Stromal cell of bone marrow (primary cell): ENCODE data around the gene REXO1.

Experiments used
- DNase-seq: peaks from one replicate; pipeline ENCODE4 v3.0.0-alpha.2; 2012; ENCODE audit warnings: low read depth

The REXO1 gene

DNA sequence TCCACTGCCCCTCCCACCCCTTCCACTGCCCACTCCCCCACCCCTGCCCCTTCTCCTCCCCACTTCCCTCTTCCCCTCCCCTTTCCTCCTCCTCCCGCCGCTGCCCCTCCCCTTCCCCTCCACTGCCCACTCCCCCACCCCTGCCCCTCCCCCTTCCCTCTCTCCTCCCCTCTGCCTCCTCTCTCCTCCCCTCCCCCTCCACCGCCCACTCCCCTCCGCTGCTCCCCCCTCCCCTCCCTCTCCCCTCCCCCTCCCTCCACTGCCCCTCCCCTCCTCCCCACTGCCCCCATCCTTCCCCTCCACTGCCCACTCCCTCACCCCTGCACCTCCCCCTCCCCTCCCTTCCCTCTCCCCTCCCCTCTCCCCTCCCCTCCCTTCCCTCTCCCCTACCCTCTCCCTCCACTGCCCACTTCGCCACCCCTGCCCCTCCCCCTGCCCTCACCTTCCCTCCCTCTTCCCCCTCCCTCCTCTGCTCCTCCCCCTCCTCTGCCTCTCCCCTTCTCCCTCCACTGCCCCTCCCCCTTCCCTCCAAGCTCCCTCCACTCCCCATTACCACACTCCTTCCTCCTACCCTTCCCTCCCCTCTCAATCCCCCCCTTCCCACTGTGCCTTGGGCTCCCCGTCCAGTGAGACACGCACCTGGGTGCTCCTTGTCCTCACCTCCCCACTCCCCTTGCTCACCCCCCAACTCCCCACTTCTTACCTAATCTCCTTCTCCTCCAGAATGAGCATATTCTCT, 58.1 kb downstream of the REXO1 start:
- no peak for DNase-seq

DNA sequence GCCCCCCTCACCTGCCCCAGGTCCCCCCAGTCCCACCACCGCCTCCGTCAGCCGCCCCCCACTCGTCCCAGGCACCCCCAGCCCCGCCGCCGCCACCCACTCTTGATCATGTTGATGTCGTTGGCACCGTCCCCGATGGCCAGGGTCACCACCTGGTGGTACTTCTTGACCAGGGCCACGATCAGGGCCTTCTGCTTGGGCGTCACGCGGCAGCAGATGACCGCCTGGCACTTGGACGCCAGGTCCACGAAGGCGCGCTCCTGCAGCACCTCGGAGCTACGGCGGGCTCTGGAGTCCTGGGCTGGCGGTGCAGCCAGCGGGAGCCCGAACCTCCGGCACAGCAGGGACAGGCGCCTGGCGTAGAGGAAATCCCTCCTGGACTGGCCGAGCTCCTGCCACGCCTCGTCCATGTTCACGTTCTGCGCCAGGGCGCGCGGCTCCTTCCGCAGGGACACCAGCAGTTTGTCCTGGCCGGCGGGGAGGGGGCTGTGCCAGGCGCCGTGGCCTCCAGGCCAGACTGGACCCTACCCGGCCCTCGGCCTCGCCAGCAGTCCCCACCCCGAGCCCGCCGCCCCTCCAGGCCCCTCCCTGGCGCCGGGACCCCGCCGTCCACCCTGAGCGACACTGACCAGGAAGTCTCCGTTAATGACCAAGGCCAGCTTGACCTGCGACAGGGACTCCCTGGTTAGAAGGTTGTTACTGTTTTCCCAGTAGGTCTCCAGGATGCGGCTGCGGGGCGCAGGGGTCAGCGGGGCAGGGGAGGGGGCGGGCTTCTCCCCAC, 58.8 kb downstream of the REXO1 start:
- DNase-seq: no peak

DNA sequence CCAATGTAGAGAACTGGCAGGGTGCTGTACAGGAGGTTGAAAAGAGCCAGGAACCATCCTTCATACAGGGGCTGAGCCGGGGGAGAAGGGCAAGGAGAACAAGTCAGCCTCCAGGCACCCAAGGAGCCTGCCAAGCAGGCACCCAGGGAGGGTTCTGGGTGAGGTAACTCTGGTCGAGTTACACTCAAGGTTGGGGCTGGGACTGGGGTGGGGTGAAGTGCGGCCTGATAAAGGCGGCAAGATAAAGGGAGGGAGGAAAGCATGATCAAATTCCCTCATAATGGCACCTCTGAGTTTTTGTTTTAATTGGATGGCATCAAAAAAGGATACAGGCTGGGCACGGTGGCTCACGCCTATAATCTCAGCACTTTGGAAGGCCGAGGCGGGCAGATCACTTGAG, 61.2 kb downstream of the REXO1 start:
- DNase-seq: no peak

DNA sequence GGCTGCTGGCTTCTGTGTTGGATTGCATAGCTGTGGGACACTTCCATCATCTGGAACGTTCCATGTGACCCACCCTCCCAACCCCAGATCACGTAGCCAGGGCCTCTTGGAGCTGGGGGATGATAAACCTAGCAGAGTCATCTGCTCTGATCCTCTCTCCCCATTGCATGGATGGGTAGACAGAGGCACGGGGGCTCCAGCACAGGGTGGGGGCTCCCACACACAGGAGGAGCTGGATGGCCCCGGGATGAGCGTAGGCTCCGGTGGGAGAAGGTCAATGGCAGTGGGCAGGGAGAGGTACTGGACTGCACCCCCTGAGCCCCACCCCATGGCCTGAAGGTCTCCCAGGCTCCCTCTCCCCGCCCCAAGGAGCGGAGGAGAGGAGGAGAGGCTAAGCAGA, 61.6 kb downstream of the REXO1 start:
- no peak for DNase-seq

DNA sequence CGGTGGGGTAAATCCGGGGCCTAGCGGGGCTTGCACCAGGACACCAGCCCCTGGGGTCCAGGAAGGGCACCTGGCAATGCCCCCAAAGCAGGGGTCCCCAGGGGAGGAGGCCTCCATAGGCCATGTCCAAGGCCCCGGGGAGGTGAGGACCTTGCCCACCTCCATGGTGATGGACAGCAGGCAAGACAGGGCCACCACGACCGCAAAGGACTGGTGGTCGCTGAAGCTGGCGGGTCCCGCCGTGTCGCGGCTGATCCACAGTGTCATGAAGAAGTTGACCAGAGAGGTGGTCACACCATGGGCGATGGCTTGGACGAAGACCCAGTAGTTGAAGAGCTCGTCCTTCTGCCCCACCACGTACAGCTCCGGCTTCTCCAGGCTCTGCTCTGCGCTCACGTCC, 63.0 kb downstream of the REXO1 start:
- no peak for DNase-seq

DNA sequence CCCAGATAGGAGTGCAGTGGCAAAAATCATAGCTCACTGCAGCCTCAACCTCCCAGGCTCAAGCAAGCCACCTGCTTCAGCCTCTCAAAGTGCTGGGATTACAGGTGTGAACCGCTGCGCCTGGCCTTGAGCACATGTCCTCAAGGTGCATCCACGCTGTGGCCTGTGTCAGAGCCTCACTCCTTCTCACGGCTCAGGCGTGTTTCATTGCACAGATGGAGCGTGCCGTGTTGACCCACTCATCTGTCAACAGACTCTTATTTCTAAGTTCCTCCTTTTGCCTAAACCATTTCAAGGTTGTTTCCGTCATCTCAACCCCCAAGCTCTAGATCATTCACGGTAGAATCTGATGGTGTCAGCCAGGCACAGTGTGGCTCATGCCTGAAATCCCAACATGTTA, 64.4 kb downstream of the REXO1 start:
- no peak for DNase-seq

DNA sequence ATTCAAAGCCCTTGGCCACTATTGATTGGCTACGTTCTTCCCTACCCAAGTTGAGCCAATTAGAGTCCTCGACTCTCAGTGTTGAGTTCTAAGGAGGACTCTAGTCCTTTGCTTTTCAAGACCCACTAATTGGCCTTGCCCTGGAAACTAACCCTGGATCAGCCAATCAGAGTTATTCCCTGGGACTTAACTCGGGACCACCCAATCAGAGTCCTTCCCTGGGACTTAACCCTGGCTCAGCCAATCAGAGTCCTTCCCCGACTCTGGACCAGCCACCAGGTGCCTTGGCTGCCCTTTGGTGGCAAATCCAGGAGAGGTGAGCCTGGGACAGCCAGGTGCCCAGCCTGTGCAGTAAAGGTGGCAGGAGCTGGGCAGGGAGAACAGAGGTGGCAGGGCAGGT, 64.9 kb downstream of the REXO1 start:
- DNase-seq: no peak

DNA sequence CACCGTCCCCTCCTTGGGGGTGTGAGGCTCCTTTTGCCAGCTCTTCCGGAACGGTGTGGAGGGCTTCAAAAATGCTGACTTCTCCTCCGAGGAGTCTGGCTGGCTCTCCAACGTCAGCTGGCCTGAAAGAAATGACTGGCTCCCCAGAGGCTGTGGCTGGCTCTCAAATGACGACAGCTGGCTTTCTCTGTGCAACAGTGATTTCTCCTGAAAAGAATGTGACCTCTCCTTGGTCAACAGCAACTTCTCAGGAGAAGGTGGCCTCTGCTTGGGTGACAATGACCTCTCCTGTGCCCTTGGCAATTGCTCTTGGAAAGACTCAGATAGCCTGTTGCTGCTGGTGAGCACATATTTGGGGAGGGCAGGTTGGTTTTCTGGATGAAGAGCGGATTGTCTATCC, 65.8 kb downstream of the REXO1 start:
- DNase-seq: no peak

DNA sequence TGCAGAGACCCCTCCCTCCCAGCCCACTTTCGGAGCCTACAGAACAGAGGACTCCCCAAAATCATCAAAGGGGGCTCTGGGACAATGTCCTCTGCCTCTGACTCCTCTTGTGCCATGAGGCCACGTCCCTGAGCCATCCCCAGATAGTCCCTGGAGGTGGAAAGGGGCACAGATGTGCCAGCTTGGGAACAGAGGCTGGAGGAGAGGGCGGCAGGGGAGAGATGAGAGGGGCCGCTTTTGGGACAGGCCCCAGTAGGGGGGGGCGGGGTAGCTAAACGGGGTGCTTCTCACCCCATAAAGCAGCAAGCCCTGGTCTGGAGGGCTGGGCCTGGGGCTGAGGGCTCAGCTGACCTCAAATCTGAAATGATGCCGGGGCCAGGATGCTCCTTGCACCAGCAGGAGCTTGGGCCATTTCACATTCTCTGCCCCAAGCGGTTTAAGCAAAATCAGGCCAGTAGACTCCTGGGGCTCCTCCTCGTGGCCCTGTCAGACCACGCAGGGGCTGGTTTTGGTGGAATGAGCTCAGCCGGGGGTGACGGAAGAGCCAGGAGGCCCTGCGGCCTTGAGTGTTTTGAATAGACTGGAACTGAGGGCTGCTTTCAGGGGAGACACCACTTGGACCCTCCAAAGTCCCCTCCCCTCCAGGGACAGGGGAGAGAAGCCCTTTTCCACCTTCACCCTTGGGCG, 67.9 kb downstream of the REXO1 start:
- no peak for DNase-seq

DNA sequence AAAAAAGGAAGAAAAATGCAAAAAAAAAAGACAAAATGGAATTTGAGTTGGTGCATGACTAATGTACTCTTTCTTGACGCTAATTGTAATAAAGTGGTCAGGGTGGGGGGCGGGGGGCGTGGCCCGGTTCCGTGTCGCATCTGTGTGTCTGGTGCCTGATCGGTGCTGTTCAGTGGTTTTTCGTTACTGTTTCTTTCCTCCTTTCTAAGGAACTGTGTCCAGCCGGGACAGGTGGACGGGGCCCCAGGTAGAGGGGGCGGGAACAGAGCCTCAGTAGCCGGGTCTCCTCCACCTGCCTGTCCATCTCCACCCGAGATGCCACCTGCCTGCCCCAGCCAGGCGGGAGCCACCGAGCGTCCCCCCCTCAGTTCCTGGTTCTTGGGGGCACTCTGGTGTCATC, 68.7 kb downstream of the REXO1 start:
- no peak for DNase-seq

DNA sequence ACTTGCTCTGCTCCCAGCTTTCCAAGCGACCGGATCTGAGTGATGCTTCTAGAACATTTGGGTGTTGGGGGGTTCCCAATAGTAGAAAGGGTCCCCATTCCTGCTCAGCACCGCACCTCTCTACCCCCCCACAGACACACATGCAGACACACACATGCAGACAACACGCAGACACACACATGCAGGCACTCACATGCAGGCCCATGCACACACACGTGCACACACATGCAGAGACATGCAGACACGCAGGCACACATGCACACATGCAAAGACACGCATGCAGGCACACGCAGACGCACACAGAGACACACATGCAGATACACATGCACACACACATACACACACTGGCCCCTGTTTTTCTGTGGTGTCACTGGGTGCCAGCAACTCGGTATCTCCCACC, 71.1 kb downstream of the REXO1 start:
- DNase-seq: no peak

DNA sequence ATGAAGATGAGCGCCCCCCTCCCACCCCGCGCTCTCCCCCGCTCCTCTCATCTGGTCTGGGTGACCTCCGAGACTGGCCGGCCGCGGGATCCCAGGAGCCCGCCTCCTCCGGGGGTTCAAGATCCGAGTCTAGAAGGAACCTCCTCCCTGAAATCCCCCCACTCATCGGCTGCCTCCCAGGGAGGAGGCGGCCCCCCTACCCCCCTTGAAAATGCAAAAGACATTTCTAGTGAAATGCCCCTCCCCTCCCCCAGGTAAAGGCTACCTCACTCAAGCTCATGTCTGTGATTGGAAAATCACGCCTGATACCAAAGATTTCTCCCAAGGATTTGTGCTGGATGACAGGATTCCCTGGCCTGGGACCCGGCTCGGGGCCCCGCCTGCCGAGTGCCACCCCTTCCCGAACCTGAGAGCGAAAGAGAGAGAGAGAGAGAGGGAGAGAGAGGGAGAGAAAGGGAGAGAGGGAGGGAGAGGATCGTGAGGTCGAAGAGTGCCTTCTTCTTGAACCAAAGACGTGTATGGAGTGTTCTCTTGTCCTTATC, 71.6 kb downstream of the REXO1 start:
- DNase-seq: no peak

DNA sequence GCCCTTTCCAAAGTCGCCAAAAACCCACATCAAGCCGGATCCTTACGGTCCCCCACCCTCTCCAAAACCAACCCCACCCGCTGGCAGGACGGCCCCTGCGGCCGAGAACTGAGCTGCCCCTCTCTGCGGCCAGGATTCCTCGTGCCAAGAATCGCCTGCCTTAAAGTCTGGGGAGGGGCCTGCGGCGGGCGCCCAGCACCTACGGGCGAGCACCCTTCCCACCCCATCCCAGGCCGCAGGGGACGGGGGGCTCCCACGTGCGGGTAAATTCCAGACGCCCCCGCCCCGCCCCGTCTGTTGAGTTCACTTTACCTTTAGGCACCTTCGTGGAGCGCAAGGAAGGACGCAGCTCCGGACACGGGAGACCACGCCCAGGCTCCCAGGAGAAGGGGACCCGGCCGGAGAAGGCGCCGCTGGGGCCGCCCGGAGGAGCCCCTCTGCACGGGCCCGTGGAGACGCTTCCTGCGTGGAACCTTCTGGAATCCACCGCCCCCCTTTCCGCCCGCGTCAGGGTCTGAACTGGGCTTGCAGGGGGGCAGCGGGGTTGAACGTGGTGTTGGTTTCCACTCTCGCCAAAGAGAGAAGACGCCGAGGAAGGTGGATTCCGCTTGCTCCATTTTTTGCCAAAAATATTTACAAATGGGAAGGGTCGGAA, 72.2 kb downstream of the REXO1 start:
- DNase-seq: no peak

DNA sequence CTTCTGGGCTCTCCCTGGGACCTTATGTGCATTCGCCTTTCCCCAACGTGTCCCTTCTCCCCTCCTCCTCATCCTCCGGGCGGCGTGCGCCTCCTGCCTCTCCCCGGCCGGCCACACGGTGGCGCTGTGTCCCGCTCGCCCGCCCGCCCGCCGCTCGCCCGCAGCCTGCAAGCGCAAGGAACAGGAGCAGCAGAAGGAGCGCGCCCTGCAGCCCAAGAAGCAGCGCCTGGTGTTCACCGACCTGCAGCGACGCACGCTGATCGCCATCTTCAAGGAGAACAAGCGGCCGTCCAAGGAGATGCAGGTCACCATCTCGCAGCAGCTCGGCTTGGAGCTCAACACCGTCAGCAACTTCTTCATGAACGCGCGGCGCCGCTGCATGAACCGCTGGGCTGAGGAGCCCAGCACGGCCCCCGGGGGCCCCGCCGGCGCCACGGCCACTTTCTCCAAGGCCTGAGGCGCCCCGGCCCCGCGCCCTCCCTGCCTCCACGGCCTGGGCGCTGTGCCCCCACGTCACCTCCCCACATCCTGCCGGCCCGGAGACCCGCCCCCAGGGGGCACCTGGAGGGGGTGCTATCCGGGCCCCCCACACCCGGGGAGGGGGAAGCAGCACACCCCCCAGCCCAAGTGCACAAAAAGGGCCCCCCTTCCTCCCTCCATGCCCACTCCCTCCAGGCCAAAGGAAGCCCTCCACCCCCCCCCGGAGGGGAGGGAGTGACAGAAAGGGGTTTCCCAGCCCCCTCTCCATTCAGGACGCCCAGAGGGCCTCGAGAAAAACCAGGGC, 73.1 kb downstream of the REXO1 start:
- DNase-seq: no peak

DNA sequence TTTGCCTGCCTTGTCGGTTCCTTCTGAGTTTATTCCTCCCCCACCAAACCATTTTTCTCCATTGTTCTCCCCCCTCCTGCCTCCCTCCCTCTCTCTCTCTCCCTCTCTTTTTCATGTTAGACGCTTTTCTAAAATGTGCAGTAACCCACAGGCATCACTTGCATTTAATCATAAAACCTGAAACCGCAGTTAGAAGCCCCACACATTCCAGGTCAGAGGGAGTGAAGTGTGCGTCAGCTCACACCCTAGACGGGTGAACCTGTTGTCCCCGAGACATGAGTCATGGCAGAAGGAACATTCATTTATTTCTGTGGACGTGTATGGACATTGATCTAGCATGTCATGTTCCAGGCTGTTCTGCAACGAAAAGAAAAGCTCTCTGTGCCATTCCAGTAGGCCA, 75.1 kb downstream of the REXO1 start:
- DNase-seq: no peak

DNA sequence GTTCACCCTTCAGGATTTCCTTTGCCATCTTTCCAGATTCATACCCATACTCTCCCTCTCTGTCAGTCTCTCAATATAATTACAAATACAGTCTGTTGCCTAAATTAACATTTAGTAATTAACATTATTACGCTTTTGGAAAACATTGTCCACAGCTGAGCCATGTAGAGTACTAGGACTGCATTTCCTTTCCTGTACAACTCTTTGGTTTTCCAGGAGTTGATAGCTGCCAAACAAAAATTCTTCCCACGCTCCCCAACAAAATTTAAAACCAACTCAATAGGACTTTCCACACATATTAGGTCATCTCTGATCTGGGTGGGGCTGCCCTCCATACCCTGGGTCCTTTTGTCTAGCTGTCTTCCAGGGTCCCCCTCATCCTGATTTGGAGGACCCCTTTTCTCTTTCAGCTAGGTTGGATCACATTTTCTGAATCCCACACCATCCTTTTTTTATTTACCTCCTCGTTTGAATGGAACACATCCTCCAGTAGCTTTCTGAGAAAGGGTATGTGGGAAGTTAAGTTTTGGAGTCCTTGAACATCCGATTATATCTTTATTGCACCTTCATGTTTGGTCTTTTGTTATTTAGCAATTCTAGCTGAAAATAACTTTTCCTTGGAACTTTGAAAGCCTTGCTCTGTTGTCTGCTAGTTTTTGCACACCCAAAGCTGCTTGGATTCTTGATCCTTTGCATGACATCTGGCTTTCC, 77.3 kb downstream of the REXO1 start:
- DNase-seq: no peak

DNA sequence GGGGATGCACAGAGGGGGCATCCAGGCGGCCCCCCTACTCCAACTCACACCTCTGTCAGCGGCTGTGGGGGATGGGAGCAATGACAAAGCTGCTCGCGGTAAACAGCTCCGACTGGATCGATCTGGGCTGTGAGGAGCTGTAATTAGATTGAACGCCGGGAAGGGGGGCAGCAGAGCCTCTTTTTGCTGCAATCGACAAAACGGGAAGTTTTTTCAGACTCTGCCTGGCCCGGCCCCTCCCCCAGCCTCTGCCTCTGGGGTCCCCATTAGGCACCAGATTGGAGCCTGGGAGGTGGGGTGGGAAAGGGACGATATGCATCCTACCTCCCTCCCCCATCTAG, 78.7 kb downstream of the REXO1 start:
- no peak for DNase-seq

DNA sequence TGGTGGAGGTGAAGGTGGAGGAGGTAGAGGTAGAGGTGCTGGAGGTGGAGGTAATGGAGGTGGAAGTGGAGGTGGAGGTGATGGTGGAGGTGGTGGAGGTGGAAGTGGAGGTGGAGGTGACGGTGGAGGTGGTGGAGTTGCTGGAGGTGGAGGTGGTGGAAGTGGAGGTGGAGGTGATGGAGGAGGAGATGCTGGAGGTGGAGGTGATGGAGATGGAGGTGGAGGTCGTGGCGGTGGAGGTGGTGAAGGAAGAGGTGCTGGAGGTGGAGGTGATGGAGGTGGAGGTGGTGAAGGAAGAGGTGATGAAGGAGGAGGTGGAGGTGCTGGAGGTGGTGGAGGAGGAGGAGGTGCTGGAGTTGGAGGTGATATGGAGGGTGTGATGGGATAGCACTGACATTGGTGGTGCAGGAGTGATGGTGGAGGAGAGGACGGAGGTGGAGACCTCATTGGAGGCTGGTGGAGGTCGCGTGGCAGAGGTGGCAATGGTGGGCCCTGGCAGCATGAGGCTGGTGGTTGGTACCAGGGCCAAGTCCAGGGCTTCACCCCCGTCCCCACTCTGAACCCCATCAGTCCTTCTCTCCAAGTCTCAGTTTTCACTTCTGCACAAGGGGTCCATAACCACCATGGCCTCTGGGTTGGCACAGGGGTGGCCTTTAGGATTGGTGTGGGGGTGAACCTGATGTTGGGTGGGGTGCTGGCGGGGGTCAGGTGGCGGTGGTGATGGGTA, 79.2 kb downstream of the REXO1 start:
- DNase-seq: no peak

DNA sequence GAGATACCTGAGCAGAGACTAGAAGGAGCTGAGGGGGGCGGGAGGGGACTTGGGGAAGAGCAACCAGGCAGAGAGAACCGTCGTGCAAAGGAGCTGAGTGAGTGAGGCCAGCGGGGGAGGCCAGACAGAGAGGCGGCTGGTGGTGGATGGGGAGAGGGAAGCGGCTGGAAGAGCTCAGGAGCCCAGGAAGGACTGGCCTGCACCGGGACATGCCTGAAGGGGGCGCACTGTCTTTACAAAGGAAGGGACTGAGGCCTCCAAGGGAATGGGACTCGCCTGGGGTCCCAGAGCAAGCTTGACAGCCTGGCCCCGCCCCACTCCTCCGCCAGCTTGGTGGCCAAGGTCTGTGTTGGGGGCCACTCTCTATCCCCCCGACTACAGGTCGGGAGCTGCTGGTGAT, 80.0 kb downstream of the REXO1 start:
- no peak for DNase-seq

DNA sequence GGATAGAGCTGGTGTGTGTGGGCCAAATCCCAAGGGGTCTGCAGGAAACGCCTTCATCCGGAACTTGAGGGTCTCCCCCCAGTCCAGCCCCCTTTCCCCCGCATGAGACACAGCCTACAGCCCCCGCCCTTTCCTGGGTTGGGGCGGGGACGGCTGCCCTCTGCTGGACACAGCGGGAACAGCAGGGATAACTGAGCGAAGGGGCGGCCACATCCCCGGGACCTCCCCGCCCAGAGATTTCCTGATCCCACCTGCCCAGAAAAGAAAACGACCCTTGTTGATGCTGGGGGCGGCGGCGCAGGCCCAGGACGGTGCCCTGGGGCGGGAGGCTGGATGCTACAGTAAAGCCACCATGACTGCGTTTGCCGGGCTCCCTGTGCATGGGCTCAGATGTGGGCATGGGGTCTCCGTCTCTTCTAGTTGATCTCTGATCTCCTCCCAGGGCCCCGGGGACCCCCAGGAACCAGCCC, 80.8 kb downstream of the REXO1 start:
- DNase-seq: no peak
